Measurements from ENCODE around the gene PDCD10.

GRCh38 chr3:167712445-167712844 is 22.2 kb downstream of the PDCD10 start:
- no peak for TF ChIP-seq CTCF (IDR thresholded peaks at IDR 0.05)
- no peak for TF ChIP-seq POLR2A (IDR thresholded peaks at IDR 0.05)

Data from lower leg skin (tissue), 3 donors.